Measurements from ENCODE around the gene TRMT6.

TRMT6 gene

GRCh38 chr20:5908981-5909380 lies 41.4 kb downstream of the TRMT6 start:
- DNase-seq (ENCODE audit: low read depth in 2 of 3, low spot score in 1 of 3) = no peak

GRCh38 chr20:5900908-5901307 lies 49.4 kb downstream of the TRMT6 start:
- DNase-seq (ENCODE audit: low read depth in 2 of 3, low spot score in 1 of 3) = no peak

GRCh38 chr20:5899444-5899843 lies 50.9 kb downstream of the TRMT6 start:
- no peak for DNase-seq (ENCODE audit: low read depth in 2 of 3, low spot score in 1 of 3)

- no peak for DNase-seq (ENCODE audit: low read depth in 2 of 3, low spot score in 1 of 3)
These were observed 54.7 kb downstream of the TRMT6 start for GRCh38 chr20:5895626-5896025.

- DNase-seq (ENCODE audit: low read depth in 2 of 3, low spot score in 1 of 3) = no peak
These were observed 56.7 kb downstream of the TRMT6 start for GRCh38 chr20:5893621-5894020.

GRCh38 chr20:5893052-5893451 lies 57.3 kb downstream of the TRMT6 start:
- DNase-seq (ENCODE audit: low read depth in 2 of 3, low spot score in 1 of 3) = no peak

- DNase-seq (ENCODE audit: low read depth in 2 of 3, low spot score in 1 of 3) = no peak
These were observed 59.4 kb downstream of the TRMT6 start for GRCh38 chr20:5890773-5891441.

GRCh38 chr20:5888041-5888440 lies 62.3 kb downstream of the TRMT6 start:
- no peak for DNase-seq (ENCODE audit: low read depth in 2 of 3, low spot score in 1 of 3)

- DNase-seq (ENCODE audit: low read depth in 2 of 3, low spot score in 1 of 3) = no peak
These were observed 62.9 kb downstream of the TRMT6 start for GRCh38 chr20:5887386-5887785.

All from stimulated activated CD4-positive, alpha-beta T cell treated with anti-CD3 and anti-CD28 coated beads, Interleukin-12 subunit alpha, Interleukin-12 subunit beta, amount 100 ng/mL, for 48 hours (primary cell).